Upper lobe of left lung (tissue), 4 donors: ENCODE measurements around the gene COX6A2.

Experiments
- CTCF ChIP-seq, 6 experiments: fragments of 450-650 bp in 4 of 6; fragments of 200-600 bp in 2 of 6; sonication (generic) in 2 of 6; IDR thresholded peaks; one replicate each; pipeline ENCODE4 v1.5.1; 2016 to 2019; ENCODE audit warnings: antibody characterized with exemption in 6 of 6
- EP300 ChIP-seq, 4 donors: sonication (generic); formaldehyde crosslinking; IDR thresholded peaks; one replicate each; pipeline ENCODE4 v1.5.1; 2017; ENCODE audit warnings: antibody characterized with exemption in 4 of 4, control low read depth in 2 of 4
- POLR2AphosphoS5 ChIP-seq, 2 donors: sonication (generic); formaldehyde crosslinking; IDR thresholded peaks; one replicate each; pipeline ENCODE4 v1.5.1; 2017; ENCODE audit warnings: antibody characterized with exemption in 2 of 2

- TF ChIP-seq CTCF (IDR thresholded peaks at IDR 0.05) (no peak), POLR2AphosphoS5 (IDR thresholded peaks at IDR 0.05) (no peak), EP300 (IDR thresholded peaks at IDR 0.05) (no peak)
Observed at GRCh38 chr16:31390504-31391041, 37.6 kb downstream of the COX6A2 start.
